Measurements from ENCODE around the gene TDRD3. TPM values are rescaled to one million over a fixed set of nuclear protein-coding genes. Genes with fewer than 3 reads are reported as not detected.

The TDRD3 gene
- total and polyA plus RNA-seq, 2 donors from 2014 or later, result 14.9 to 42.2 TPM

DNA sequence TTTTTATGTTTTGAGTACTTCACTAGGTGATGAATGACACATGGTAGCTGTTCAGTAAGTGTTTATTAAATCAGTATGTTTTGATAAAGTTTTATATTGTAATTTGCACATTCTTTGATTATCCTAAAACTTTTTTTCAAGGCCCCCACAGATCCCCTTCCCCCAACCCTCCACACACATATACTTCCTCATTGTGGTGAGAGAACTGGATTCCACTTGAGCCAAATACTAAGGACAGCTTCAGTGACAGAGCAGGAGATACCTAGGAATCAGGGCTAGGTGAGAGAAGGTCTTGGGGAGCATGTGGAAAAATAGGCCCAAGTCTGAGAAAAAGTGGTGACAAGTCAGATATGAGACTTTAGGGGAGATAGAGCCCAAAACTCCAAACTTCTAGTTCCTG, 174.6 kb downstream of the TDRD3 start:
- H3K9ac ChIP-seq (ENCODE audit: low read length in 3 of 3), result no peak overlapping the region
- peaks cover 0 to 5% (median 0%) of the 10 kb centered on the region in 3 donors for H3K36me3 ChIP-seq (ENCODE audit: control insufficient read depth in 2 of 3, insufficient read depth in 3 of 3, low read length in 3 of 3)
- no peaks in the 10 kb centered on the region for H3K9me3 ChIP-seq (ENCODE audit: control insufficient read depth in 2 of 3, insufficient read depth in 1 of 3, low read length in 3 of 3)
- intact Hi-C loops (cut with DNase I), result no loop called here
- TF ChIP-seq, protein P1, sequence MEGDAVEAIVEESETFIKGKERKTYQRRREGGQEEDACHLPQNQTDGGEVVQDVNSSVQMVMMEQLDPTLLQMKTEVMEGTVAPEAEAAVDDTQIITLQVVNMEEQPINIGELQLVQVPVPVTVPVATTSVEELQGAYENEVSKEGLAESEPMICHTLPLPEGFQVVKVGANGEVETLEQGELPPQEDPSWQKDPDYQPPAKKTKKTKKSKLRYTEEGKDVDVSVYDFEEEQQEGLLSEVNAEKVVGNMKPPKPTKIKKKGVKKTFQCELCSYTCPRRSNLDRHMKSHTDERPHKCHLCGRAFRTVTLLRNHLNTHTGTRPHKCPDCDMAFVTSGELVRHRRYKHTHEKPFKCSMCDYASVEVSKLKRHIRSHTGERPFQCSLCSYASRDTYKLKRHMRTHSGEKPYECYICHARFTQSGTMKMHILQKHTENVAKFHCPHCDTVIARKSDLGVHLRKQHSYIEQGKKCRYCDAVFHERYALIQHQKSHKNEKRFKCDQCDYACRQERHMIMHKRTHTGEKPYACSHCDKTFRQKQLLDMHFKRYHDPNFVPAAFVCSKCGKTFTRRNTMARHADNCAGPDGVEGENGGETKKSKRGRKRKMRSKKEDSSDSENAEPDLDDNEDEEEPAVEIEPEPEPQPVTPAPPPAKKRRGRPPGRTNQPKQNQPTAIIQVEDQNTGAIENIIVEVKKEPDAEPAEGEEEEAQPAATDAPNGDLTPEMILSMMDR (IDR thresholded peaks at IDR 0.05; ENCODE audit: borderline replicate concordance, extremely low read depth, insufficient read depth), result no peak
- FAIRE-seq, result no peak
- H3K4me1 ChIP-seq (ENCODE audit: control insufficient read depth in 2 of 3, insufficient read depth in 2 of 3, low read depth in 1 of 3, low read length in 3 of 3), result no peaks in the 10 kb centered on the region
- H3K4me3 ChIP-seq (ENCODE audit: low read length in 3 of 3), result no peak overlapping the region
- no peak for DNase-seq
- H3K27me3 ChIP-seq (ENCODE audit: control insufficient read depth, insufficient read depth, low read length), result no peaks in the 10 kb centered on the region
- no peak overlapping the region for H3K27ac ChIP-seq (ENCODE audit: low read depth in 2 of 2, low read length in 2 of 2)

GRCh38 chr13:60572003-60572798, 175.2 kb downstream of the TDRD3 start:
- TF ChIP-seq, protein P1 (IDR thresholded peaks at IDR 0.05; ENCODE audit: borderline replicate concordance, extremely low read depth, insufficient read depth), result no peak
- Histone ChIP-seq H3K4me3 (ENCODE audit: low read length in 3 of 3) (no peak overlapping the region), H3K4me1 (ENCODE audit: control insufficient read depth in 2 of 3, insufficient read depth in 2 of 3, low read depth in 1 of 3, low read length in 3 of 3) (no peaks in the 10 kb centered on the region), H3K9me3 (ENCODE audit: control insufficient read depth in 2 of 3, insufficient read depth in 1 of 3, low read length in 3 of 3) (no peaks in the 10 kb centered on the region), H3K27ac (ENCODE audit: low read depth in 2 of 2, low read length in 2 of 2) (no peak overlapping the region), H3K36me3 (ENCODE audit: control insufficient read depth in 2 of 3, insufficient read depth in 3 of 3, low read length in 3 of 3) (peaks cover 0 to 5% (median 0%) of the 10 kb centered on the region in 3 donors), H3K27me3 (ENCODE audit: control insufficient read depth, insufficient read depth, low read length) (no peaks in the 10 kb centered on the region), H3K9ac (ENCODE audit: low read length in 3 of 3) (no peak overlapping the region)
- intact Hi-C loops (cut with DNase I), result no loop called here
- no peak for FAIRE-seq
- DNase-seq, result peak in 1 of 5 donors; percentile 6

GRCh38 chr13:60572855-60573254, 175.8 kb downstream of the TDRD3 start:
- FAIRE-seq (no peak), DNase-seq (no peak)
- no peak overlapping the region for H3K9ac ChIP-seq (ENCODE audit: low read length in 3 of 3)
- H3K27me3 ChIP-seq (ENCODE audit: control insufficient read depth, insufficient read depth, low read length), result no peaks in the 10 kb centered on the region
- no peaks in the 10 kb centered on the region for H3K9me3 ChIP-seq (ENCODE audit: control insufficient read depth in 2 of 3, insufficient read depth in 1 of 3, low read length in 3 of 3)
- H3K4me1 ChIP-seq (ENCODE audit: control insufficient read depth in 2 of 3, insufficient read depth in 2 of 3, low read depth in 1 of 3, low read length in 3 of 3), result no peaks in the 10 kb centered on the region
- H3K4me3 ChIP-seq (ENCODE audit: low read length in 3 of 3), result no peak overlapping the region
- H3K27ac ChIP-seq (ENCODE audit: low read depth in 2 of 2, low read length in 2 of 2), result no peak overlapping the region
- intact Hi-C loops (cut with DNase I), result no loop called here
- H3K36me3 ChIP-seq (ENCODE audit: control insufficient read depth in 2 of 3, insufficient read depth in 3 of 3, low read length in 3 of 3), result peaks cover 0 to 5% (median 0%) of the 10 kb centered on the region in 3 donors
- TF ChIP-seq, protein P1 (IDR thresholded peaks at IDR 0.05; ENCODE audit: borderline replicate concordance, extremely low read depth, insufficient read depth), result no peak

Data from kidney (tissue), 14 donors.